Measurements from ENCODE around the gene CD59.

- no peak for TF ChIP-seq CTCF (IDR thresholded peaks at IDR 0.05)
- no peak for TF ChIP-seq POLR2A (IDR thresholded peaks at IDR 0.05)
These were observed 73.1 kb downstream of the CD59 start for GRCh38 chr11:33663121-33663520.
